HepG2 (cell line): ENCODE measurements around the gene CCDC85C. TPM values are rescaled to one million over a fixed set of nuclear protein-coding genes. Genes with fewer than 3 reads are reported as not detected.

ENCODE experiments used
- ATAC-seq: fragments of 200-7000 bp; cut with Tn5 transposase; 3 replicates; pipeline ENCODE4 v1.9.1; 2020; ENCODE audit warnings: mild to moderate bottlenecking, moderate library complexity
- BruUV-seq: library from RNA; stranded (reverse); fragments of 400-500 nt; replicated peaks from 2 replicates; lab custom pipeline; 2021; lab: Mats Ljungman, UMichigan
- CTCF ChIA-PET: fragments of 300-600 bp; formaldehyde crosslinking; extraction: SDS; loops from one replicate; lab custom pipeline; 2021; ENCODE audit warnings: low total read pairs, inconsistent platforms, low intra/inter-chr PET ratio; lab: Yijun Ruan, JAX
- POLR2A ChIA-PET: fragments of 350-600 bp; sonication (Branson Sonifier 250); formaldehyde crosslinking; loops from one replicate; lab custom pipeline; 2020; ENCODE audit warnings: antibody characterized with exemption, inconsistent platforms; lab: Yijun Ruan, JAX
- DNase-seq: peaks from one replicate; pipeline ENCODE4 v3.0.0-alpha.2; 2015; ENCODE audit warnings: low spot score
- FAIRE-seq: peaks from 3 replicates; lab custom pipeline; 2011; peaks lifted over from hg19 to GRCh38; lab: Jason Lieb, UNC
- H2AFZ ChIP-seq: one replicate; pipeline ENCODE4 v1.6.1; 2011; ENCODE audit warnings: low read length, inconsistent platforms
- H3K27ac ChIP-seq: fragments of 300-600 bp; 3 replicates; pipeline ENCODE4 v1.8.0; 2011; ENCODE audit warnings: mixed run types, mild to moderate bottlenecking, mixed read lengths, low read length, inconsistent platforms; ENCODE audit not compliant: insufficient read depth; ENCODE audit errors: extremely low read length
- H3K27me3 ChIP-seq, 2 experiments: fragments of 200-600 bp in 1 of 2; 2 replicates in 1 of 2; 3 replicates in 1 of 2; pipeline versions ENCODE4 v1.6.0 to v1.8.0; 2011; ENCODE audit warnings: low read length in 2 of 2, mild to moderate bottlenecking in 2 of 2, moderate library complexity in 2 of 2, inconsistent platforms in 1 of 2; ENCODE audit not compliant: insufficient read depth in 2 of 2, control insufficient read depth in 1 of 2
- H3K36me3 ChIP-seq, 2 experiments: fragments of 200-600 bp in 1 of 2; replicated peaks in 1 of 2; 2 replicates in 1 of 2; 3 replicates in 1 of 2; pipeline versions ENCODE4 v1.5.1 to v1.8.0; 2011; ENCODE audit warnings: low read length in 2 of 2, inconsistent platforms in 1 of 2; ENCODE audit not compliant: insufficient read depth in 2 of 2, control insufficient read depth in 1 of 2
- H3K4me1 ChIP-seq: 2 replicates; pipeline ENCODE4 v1.5.1; 2012; ENCODE audit warnings: low read length, inconsistent platforms; ENCODE audit not compliant: insufficient read depth
- H3K4me2 ChIP-seq: 2 replicates; pipeline ENCODE4 v1.6.0; 2011; ENCODE audit warnings: low read depth, low read length, inconsistent platforms
- H3K4me3 ChIP-seq, 3 experiments: fragments of 200-600 bp in 1 of 3; sonication (generic), shearing (Covaris generic) in 1 of 3; replicated peaks in 1 of 3; 2 replicates each; pipeline ENCODE4 v1.5.1; 2011 to 2016; ENCODE audit warnings: low read length in 3 of 3, inconsistent platforms in 2 of 3, low read depth in 2 of 3, mild to moderate bottlenecking in 2 of 3, control low read depth in 1 of 3, mixed read lengths in 1 of 3; ENCODE audit not compliant: insufficient read depth in 1 of 3
- H3K79me2 ChIP-seq: one replicate; pipeline ENCODE4 v1.6.1; 2011; ENCODE audit warnings: low read length, inconsistent platforms; ENCODE audit not compliant: insufficient read depth
- H3K9ac ChIP-seq: 2 replicates; pipeline ENCODE4 v1.6.0; 2011; ENCODE audit warnings: mild to moderate bottlenecking, low read depth, low read length, inconsistent platforms; ENCODE audit not compliant: insufficient read depth
- H3K9me3 ChIP-seq: 2 replicates; pipeline ENCODE4 v1.5.1; 2012; ENCODE audit warnings: mild to moderate bottlenecking, low read length
- H4K20me1 ChIP-seq: 2 replicates; pipeline ENCODE4 v1.6.0; 2011; ENCODE audit warnings: inconsistent platforms, mild to moderate bottlenecking, low read length, moderate library complexity; ENCODE audit not compliant: insufficient read depth
- AGO2 ChIP-seq: fragments of 200-400 bp; formaldehyde crosslinking; optimal IDR thresholded peaks from 2 replicates; pipeline ENCODE3; 2017; ENCODE audit warnings: mild to moderate bottlenecking, low read depth, low read length, moderate library complexity
- AKNA ChIP-seq: sonication (generic); formaldehyde crosslinking; IDR thresholded peaks from 2 replicates; pipeline ENCODE4 v1.4.0; 2020; ENCODE audit warnings: missing genetic modification reagents, borderline replicate concordance
- KLF13 ChIP-seq: sonication (generic); formaldehyde crosslinking; IDR thresholded peaks from 2 replicates; pipeline ENCODE4 v1.4.0; 2020; ENCODE audit warnings: mild to moderate bottlenecking, missing genetic modification reagents
- KMT2A ChIP-seq: sonication (generic); formaldehyde crosslinking; IDR thresholded peaks from 2 replicates; pipeline ENCODE4 v1.4.0; 2020; ENCODE audit warnings: missing genetic modification reagents
- ZNF30 ChIP-seq: sonication (generic); formaldehyde crosslinking; IDR thresholded peaks from 2 replicates; pipeline ENCODE4 v1.5.0; 2020; ENCODE audit warnings: mild to moderate bottlenecking, missing genetic modification reagents
- WGBS: methylation state at CpG from one replicate; pipeline ENCODE4 v1.1.6; 2017; ENCODE audit warnings: low lambda C conversion rate; 5-methylcytosine and 5-hydroxymethylcytosine counted together
- in situ Hi-C: cut with HindIII; loops from 2 replicates; pipeline ENCODE4 v1.10.0; 2017; ENCODE audit warnings: low pct_unique_long_range_greater_than_20kb; ENCODE audit not compliant: extremely low pct_ligation_motif_present
- intact Hi-C: fragments of 100-400 bp; cut with micrococcal nuclease; formaldehyde crosslinking; loops from one replicate; pipeline ENCODE4 v1.10.0; 2022; ENCODE audit not compliant: unreplicated experiment
- polyA plus RNA-seq, 8 experiments: library from polyadenylated mRNA; depleted of rRNA in 3 of 8; stranded (reverse) in 7 of 8; unstranded in 1 of 8; fragments of >200 nt; fragmentation: Illumina TruSeq in 4 of 8; extraction: Trizol in 4 of 8; gene quantifications; 2 replicates each; pipeline versions ENCODE4 v1.2.1 to v1.2.3, GENCODE V29; 2011 to 2016; ENCODE audit warnings: low read depth in 4 of 8, missing spikeins in 1 of 8, mixed read lengths in 1 of 8; ENCODE audit not compliant: insufficient read depth in 1 of 8
- total RNA-seq, 5 experiments: library from RNA; depleted of rRNA; stranded (reverse); fragments of >200 nt; fragmentation: Illumina TruSeq; extraction: Trizol; gene quantifications; 2 replicates each; pipeline ENCODE4 v1.2.3, GENCODE V29; 2016; ENCODE audit warnings: low read depth in 1 of 5

The CCDC85C gene
- total and polyA plus RNA-seq, 2 of the 13 experiments (the other 11 are each of a cell fraction or from before 2014, with no cell fraction given), result 18.8 to 43.8 TPM

GRCh38 chr14:99593971-99594841, 9.8 kb downstream of the CCDC85C start:
- BruUV-seq, result no TSS peak
- CTCF ChIA-PET, result no interaction called here
- H3K4me1 ChIP-seq, result peaks cover 66% of the 10 kb centered on the region
- no peaks in the 10 kb centered on the region for H3K9me3 ChIP-seq
- no peak overlapping the region for H3K4me3 ChIP-seq
- DNase-seq (no peak), ATAC-seq (no peak), FAIRE-seq (no peak)
- WGBS, result 84% methylated on average over 8 of the region's 9 CpGs
- H4K20me1 ChIP-seq, result peaks cover 56% of the 10 kb centered on the region
- in situ Hi-C loops, result no loop called here
- H3K9ac ChIP-seq, result no peak overlapping the region
- H3K79me2 ChIP-seq, result peaks cover 97% of the 10 kb centered on the region
- no peak for TF ChIP-seq ZNF30 (CRISPR knock-in tag)
- TF ChIP-seq KLF13 (CRISPR knock-in tag), result no peak
- TF ChIP-seq KMT2A (CRISPR knock-in tag), result no peak
- TF ChIP-seq, all 625 proteins: peak for 0
- Histone ChIP-seq H3K27me3 (no peaks in the 10 kb centered on the region), H2AFZ (no peak overlapping the region), H3K36me3 (peaks cover 5 to 12% of the 10 kb centered on the region in 2 experiments; a peak in 4 of 5 replicates), H3K27ac (no peak overlapping the region), H3K4me2 (no peak overlapping the region)
- POLR2A ChIA-PET, result interaction anchor here (1.4 kb wide), 1 partner anchor 20 kb away, joined by 4 read pairs; no protein-coding TSS in a partner anchor
- intact Hi-C loops, result no loop called here

GRCh38 chr14:99592933-99593753, 10.9 kb downstream of the CCDC85C start:
- Histone ChIP-seq H3K36me3 (peaks cover 5 to 12% of the 10 kb centered on the region in 2 experiments; a peak in 4 of 5 replicates), H3K4me2 (no peak overlapping the region), H3K9ac (no peak overlapping the region), H3K27ac (no peak overlapping the region), H4K20me1 (peaks cover 51% of the 10 kb centered on the region), H3K27me3 (no peaks in the 10 kb centered on the region), H3K9me3 (no peaks in the 10 kb centered on the region), H3K4me3 (no peak overlapping the region), H2AFZ (no peak overlapping the region), H3K4me1 (peaks cover 66% of the 10 kb centered on the region), H3K79me2 (peaks cover 97% of the 10 kb centered on the region)
- WGBS, result 96% methylated on average over 30 of the region's 36 CpGs
- POLR2A ChIA-PET, result interaction anchor here (1.4 kb wide), 1 partner anchor 19 kb away, joined by 4 read pairs; no protein-coding TSS in a partner anchor
- in situ Hi-C loops (no loop called here), intact Hi-C loops (no loop called here)
- CTCF ChIA-PET, result no interaction called here
- ATAC-seq (no peak), FAIRE-seq (no peak), DNase-seq (no peak)
- TF ChIP-seq AKNA (CRISPR knock-in tag), result no peak
- TF ChIP-seq AGO2, result peak; percentile 32
- BruUV-seq, result no TSS peak
